ENCODE data around the gene WWC1.

WWC1 gene

GRCh38 chr5:168451565-168451964, 160.1 kb downstream of the WWC1 start:
- no peak for DNase-seq

- no peak for DNase-seq
Measured at GRCh38 chr5:168455201-168455600, 163.8 kb downstream of the WWC1 start.

- DNase-seq: no peak
Measured at GRCh38 chr5:168457542-168457941, 166.1 kb downstream of the WWC1 start.

DNA sequence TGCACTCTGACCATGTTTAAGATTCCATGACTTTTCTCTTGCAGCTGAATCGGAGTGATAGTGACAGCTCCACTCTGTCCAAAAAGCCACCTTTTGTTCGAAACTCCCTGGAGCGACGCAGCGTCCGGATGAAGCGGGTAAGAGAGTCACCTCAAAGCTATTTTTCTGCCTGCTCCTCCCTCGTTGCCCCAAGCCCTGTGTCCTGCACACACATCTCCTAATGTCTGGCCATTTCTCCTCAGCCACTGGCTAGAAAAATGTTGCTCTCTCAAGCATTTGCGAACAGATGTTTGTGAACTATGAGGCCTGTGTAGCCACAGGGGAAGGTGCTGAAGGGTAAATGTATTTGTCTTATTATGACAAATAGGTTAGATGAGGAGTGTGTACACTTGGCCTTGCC, 169.2 kb downstream of the WWC1 start:
- no peak for DNase-seq

- DNase-seq: no peak
Measured at GRCh38 chr5:168463081-168463480, 171.6 kb downstream of the WWC1 start.

- no peak for DNase-seq
Measured at GRCh38 chr5:168464214-168464613, 172.8 kb downstream of the WWC1 start.

DNA sequence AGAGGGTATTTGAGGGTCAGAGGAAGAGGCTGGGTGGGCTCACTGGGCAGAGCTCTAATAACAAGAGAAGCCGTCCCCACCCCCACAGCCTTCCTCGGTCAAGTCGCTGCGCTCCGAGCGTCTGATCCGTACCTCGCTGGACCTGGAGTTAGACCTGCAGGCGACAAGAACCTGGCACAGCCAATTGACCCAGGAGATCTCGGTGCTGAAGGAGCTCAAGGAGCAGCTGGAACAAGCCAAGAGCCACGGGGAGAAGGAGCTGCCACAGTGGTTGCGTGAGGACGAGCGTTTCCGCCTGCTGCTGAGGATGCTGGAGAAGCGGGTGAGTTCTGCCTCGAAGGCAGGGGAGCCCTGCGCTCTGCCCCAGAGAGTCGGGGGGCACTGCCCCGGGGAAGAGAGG, 173.2 kb downstream of the WWC1 start:
- DNase-seq: no peak

- DNase-seq: no peak
Measured at GRCh38 chr5:168467755-168468330, 176.4 kb downstream of the WWC1 start.

DNA sequence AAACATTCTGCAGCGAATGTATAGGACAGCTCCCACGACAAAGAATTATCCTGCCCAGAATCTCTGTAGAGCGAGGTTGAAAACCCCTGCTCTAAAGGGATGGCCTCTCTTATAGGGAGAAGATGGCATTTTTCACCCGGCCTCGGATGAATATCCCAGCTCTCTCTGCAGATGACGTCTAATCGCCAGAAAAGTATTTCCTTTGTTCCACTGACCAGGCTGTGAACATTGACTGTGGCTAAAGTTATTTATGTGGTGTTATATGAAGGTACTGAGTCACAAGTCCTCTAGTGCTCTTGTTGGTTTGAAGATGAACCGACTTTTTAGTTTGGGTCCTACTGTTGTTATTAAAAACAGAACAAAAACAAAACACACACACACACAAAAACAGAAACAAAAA, 177.4 kb downstream of the WWC1 start:
- no peak for DNase-seq

DNA sequence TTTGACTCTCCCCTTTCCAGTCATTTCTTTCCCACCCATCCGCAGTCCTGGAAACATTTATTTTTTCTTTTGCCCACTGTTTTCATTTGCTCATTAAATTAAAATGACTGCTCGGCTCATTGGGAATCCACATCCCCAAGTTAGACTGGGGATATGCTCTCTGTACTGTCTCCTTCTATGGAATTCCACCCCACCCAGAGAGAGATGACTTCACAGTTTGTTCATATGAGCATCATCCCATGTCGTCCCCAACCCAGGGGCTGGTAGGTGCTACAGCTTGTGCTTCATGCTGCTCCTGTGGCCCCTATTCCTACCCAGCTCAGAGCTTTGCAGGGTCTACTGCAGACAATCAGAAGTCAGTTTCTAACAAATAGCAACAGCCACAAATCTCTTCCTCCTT, 178.4 kb downstream of the WWC1 start:
- no peak for DNase-seq

GRCh38 chr5:168471785-168472184, 180.3 kb downstream of the WWC1 start:
- DNase-seq: no peak

- DNase-seq: no peak
Measured at GRCh38 chr5:168472329-168472728, 180.9 kb downstream of the WWC1 start.

GRCh38 chr5:168474319-168474718, 182.9 kb downstream of the WWC1 start:
- DNase-seq: no peak

DNA sequence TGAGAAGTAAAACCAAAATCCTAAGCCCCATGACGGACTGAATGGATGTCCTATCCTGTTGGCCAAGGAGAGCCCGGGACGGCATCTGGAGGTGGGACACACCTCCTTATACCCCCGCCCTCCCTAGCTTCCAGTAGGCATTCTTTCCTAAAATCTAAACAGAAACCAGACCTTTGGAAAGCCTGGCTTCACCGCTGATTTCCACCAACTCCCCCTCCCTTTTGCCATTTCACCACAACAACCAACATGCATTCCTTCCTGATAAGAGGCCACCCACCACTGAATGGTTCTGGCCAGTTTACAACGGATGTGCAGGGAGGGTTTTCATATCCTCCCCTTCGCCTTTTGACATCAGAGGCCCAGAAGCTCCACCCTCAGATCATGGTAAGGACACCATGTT, 185.6 kb downstream of the WWC1 start:
- DNase-seq: no peak

- DNase-seq: no peak
Measured at GRCh38 chr5:168479166-168479565, 187.7 kb downstream of the WWC1 start.

GRCh38 chr5:168480601-168481000, 189.2 kb downstream of the WWC1 start:
- no peak for DNase-seq

GRCh38 chr5:168481330-168481788, 189.9 kb downstream of the WWC1 start:
- DNase-seq: no peak

- DNase-seq: no peak
Measured at GRCh38 chr5:168482361-168482760, 190.9 kb downstream of the WWC1 start.

- DNase-seq: peak; percentile 85 to 92
Measured at GRCh38 chr5:168486136-168486879, 194.9 kb downstream of the WWC1 start, which contains the start of gene RARS1. Gene RARS1 (plus strand): TSS chr5:168486471. CDS start chr5:168486499, 28 bp downstream.

DNA sequence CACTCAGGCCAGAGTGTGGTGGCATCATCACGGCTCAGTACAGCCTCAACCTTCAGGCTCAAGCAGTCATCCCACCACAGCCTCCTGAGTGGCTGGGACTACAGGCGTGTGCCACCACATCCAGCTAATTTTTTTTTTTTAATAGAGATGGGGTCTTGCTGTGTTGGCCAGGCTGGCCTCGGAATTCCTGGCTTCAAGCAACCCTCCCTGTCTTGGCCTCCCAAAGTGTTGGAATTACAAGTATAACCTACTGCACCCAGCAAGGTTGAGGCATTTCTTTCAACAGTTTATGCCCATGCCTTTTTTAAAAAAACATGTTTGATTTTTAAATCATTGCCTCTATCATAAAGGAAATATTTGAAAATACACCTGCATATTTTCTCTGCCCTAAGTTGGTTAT, 197.6 kb downstream of the WWC1 start:
- no peak for DNase-seq

DNA sequence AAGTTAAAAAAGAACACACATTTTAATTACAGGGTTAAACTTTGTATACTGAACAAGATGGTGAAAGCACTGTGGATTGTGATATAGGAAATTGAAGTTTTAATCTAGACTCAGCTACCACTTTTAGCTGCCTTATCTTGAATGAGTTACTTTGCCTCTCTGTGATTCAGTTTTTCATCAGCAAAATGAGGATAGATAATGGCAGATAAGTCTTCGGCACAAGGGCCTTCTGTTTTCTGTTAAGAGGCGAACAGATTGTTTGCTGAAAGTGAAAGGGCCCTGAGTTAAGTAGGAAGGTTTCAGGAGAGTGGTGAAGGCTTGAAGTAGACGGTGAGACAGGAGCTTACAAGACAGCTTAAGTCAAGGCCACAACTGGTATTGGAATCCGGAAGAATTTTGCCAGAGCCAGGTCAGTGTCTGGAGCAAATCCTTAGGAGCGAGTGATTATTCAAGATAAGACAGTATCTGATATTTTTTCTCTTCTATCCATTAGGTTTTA, 202.7 kb downstream of the WWC1 start:
- no peak for DNase-seq

- no peak for DNase-seq
Measured at GRCh38 chr5:168502563-168503237, 211.3 kb downstream of the WWC1 start.

DNA sequence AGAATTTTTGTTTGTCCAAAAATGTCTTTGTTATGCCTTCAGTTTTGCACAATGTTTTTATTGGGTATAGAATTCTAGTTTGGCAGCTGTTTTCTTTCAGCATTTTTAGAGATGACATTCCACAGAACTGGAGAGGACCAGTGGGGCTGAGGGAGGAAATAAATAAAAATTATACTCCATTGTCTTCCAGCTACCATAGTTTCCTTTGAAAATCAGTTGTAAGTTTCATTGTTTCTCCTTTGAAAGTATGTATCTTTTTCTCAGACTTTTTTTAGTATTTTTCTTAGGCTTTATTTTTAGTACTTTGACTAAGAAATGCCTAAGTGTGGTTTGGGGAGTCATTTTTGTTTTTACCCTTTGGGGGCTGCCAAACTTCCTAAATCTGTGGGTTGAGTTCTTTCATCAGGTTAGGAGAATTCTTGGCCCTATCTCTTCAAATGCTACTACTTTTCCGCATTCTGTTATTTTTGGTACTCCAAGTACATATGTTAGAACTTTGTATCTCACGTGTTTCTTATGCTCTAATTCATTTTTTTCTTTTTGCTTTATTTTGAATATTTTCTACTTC, 222.5 kb downstream of the WWC1 start:
- DNase-seq: no peak
